ENCODE data around the gene TMC7. TPM values are rescaled to one million over a fixed set of nuclear protein-coding genes. Genes with fewer than 3 reads are reported as not detected.
"Not testable (repeated sequence)": the region's sequence is repeated elsewhere in the genome, so short reads cannot be mapped to it uniquely, and the experiment has no call there.

TMC7 gene
- 6.2 and 6.9 TPM in 2 replicates for total RNA-seq (2014; rRNA removed; shearing (Covaris generic); ENCODE audit: low replicate concordance)

DNA sequence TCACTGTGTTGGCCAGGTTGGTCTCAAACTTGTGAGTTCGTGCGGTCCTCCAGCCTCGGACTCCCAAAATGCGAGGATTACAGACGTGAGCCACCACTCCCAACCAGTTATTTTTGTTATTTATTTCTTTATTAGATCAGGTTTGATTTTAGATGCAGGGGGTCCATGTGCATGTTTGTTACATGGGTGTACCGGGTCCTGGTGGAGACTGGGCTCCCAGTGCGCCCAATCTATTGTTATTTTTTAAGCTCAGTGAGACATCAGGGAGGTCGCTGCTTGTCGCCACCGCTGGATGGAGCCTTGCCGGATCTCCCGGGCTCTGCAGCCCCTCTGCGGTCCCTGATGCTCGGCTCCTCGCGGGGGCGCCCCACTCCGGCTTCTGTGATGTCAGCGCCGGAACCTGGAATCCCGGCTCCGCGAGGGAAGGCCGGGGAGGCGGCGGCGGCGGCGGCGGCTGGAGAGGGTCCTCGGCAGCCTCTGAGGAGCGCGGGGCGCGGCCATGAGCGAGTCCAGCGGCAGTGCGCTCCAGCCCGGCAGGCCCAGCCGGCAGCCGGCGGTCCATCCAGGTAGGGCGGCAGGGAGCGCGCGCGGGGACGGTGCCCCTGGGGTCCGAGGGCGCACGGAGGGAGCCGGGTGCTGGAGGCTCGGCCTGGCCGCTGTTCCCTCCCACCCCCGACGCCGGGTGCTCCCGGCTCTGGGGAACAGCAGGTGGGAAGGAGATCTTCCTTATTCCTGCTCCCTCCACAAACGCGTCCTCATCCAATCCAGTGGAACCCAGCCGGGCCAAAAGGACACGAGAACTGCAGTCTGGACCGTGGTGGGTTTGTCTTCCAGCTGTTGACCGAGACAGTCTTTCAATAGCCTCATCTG lies at the start of gene TMC7:
TMC7 (plus strand) TSS at position 370 of the 870 bp plus-strand sequence; CDS start at position 500, 130 bp downstream.
- peak; percentile 95 for DNase-seq
- Histone ChIP-seq H3K9me3 (no peaks in the 10 kb centered on the region), H3K4me3 (peak within 1 kb of the TSS; percentile 60), H3K36me3 (peaks cover 10% of the 10 kb centered on the region; the same call in 1 of the 2 replicates), H3K27me3 (no peaks in the 10 kb centered on the region)

DNA sequence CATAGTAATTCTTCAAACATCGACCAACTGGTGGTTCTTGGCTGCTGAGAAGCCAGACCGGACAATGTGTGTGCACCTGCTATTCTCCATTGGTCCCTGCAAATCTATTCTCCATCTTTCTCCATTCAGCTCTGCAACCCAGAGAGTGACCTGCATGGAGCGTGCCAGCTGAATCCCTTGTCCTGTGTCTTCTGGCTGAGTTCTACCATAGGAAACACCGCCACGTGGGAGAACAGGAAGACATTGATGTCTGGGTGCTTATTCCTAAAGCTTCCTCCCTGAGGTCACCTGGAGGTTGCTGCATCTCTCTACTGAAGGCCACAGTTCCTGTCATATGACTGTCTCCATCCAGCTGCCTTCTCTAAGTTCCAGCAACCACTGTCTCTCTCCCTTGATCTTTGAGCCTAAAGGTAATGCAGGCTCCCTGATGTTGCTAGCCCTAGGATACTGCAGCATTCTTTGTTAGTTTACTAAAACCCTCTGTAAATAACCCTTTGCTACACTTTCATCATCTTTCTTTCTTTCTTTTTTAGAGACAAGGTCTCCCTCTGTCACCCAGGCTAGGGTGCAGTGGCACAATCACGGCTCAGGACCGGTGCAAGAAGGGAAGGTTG lies 46.9 kb upstream of the TMC7 start:
- Histone ChIP-seq H3K27me3 (no peaks in the 10 kb centered on the region), H3K9me3 (no peaks in the 10 kb centered on the region), H3K4me3 (no peak overlapping the region), H3K36me3 (no peaks in the 10 kb centered on the region)
- no peak for DNase-seq

DNA sequence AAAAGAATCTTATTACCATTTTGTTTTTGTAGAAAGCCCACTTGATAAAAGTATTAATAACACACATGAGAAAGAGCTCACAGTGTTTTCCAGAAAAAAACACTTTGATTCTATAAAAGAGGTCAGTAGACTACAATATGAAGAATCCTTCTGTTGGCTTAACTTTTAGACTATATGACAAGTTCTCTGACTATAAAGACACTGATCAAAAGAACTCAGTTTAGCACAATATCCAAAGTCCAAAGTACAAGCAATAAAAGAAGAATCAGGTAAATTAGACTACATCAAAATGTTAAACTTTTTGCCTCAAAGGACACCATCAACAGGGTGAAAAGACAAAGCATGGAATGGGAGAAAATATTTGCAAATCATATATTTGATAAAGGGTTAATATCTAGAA lies 46.3 kb upstream of the TMC7 start:
- Histone ChIP-seq H3K27me3 (no peaks in the 10 kb centered on the region), H3K4me3 (no peak overlapping the region), H3K9me3 (no peaks in the 10 kb centered on the region), H3K36me3 (no peaks in the 10 kb centered on the region)
- DNase-seq: no peak

DNA sequence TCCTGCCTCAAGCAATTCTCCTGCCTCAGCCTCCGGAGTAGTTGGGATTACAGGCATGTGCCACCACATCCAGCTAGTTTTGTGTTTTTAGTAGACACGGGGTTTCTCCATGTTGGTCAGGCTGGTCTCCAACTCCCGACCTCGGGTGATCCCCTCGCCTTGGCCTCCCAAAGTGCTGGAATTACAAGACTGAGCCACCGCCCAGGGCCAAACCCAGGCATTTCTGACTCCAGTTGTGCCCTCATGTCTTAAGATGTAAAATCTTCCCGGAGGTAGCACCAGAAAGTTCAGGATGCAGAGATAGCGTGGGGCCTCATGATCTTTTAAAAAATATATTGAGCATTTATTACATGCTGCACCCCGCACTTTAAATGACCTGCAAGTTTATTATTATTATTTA lies 44.7 kb upstream of the TMC7 start:
- no peaks in the 10 kb centered on the region for H3K9me3 ChIP-seq
- no peak overlapping the region for H3K4me3 ChIP-seq
- H3K36me3 ChIP-seq: no peaks in the 10 kb centered on the region
- no peak for DNase-seq
- H3K27me3 ChIP-seq: no peaks in the 10 kb centered on the region

DNA sequence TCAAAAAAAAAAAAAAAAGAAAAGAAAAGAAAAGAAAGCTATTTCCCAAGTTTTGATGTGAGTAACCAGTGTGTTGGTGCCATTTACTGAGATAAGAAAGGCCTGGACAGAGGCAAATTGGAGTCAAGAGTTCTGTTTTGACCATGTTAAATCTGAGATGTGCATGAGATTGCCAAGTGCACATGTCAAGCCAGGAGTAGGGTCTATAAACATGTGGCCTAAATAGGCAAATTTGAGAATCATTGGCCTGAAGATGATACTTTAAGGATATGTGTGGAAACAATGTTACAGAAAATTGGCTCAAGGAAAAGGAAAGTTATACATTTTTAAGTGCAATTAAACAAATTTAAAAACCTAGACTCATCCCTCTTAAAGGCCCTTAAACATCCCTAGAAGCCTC lies 42.3 kb upstream of the TMC7 start:
- DNase-seq: no peak
- Histone ChIP-seq H3K9me3 (no peaks in the 10 kb centered on the region), H3K4me3 (no peak overlapping the region), H3K36me3 (no peaks in the 10 kb centered on the region), H3K27me3 (no peaks in the 10 kb centered on the region)

DNA sequence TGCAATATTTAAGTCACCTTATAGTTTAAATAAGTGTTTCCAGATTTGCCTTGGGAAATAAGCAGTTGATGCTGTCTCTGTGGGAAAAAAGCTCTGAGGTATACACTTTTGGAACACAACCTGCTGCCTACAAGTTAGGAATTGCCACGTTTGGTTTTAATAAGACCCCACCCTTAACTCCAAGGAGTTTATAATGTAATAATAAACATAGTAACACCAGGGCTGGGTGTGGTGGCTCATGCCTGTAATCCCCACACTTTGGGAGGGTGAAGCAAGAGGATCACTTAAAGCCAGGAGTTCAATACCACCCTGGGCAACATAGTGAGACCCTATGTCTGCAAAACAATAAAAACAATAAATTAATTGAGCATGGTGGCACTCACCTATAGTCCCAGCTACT lies 41.7 kb upstream of the TMC7 start:
- H3K27me3 ChIP-seq: no peaks in the 10 kb centered on the region

DNA sequence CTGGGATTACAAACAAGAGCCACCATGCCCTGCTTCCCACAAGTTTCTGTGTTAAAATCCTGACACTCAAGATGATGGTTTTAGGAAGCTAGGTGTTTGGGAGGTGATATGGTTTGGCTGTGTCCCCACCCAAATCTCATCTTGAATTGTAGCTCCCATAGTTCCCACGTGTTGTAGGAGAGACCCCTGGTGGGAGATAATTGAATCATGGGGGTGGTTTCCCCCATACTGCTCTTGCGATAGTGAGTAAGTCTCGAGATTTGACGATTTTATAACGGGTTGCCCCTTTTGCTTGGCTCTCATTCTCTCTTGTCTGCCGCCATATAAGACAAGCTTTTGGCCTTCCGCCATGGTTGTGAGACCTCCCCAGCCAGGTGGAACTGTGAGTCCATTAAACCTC lies 40.3 kb upstream of the TMC7 start:
- H3K9me3 ChIP-seq: no peaks in the 10 kb centered on the region
- H3K4me3 ChIP-seq: no peak overlapping the region
- no peak for DNase-seq

More for the DNA sequence above, 41.7 kb upstream of the TMC7 start:
- Histone ChIP-seq H3K9me3 (no peaks in the 10 kb centered on the region), H3K36me3 (no peaks in the 10 kb centered on the region), H3K4me3 (no peak overlapping the region)
- DNase-seq: no peak

DNA sequence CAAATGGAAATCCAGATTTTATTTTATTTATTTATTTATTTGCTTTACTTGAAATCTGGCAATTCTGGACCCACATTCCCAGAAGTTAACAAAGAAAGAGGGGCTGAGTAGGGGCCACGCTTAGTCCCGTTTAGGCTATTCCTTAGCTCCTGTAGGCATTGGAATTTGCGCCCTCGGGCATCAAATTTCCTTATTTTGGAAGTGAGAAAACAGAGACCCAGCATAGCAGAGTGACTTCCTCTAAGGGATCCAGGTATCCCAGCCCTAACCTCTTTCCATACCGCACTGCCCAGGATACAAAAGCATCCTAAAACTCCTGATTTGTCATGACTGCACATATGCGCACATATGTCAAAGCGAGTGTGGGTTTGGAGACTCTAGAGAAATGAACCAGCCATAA lies 38.5 kb upstream of the TMC7 start:
- Histone ChIP-seq H3K36me3 (no peaks in the 10 kb centered on the region), H3K4me3 (no peak overlapping the region), H3K9me3 (no peaks in the 10 kb centered on the region), H3K27me3 (no peaks in the 10 kb centered on the region)
- DNase-seq: no peak

More for the DNA sequence above, 40.3 kb upstream of the TMC7 start:
- Histone ChIP-seq H3K27me3 (no peaks in the 10 kb centered on the region), H3K36me3 (no peaks in the 10 kb centered on the region)

DNA sequence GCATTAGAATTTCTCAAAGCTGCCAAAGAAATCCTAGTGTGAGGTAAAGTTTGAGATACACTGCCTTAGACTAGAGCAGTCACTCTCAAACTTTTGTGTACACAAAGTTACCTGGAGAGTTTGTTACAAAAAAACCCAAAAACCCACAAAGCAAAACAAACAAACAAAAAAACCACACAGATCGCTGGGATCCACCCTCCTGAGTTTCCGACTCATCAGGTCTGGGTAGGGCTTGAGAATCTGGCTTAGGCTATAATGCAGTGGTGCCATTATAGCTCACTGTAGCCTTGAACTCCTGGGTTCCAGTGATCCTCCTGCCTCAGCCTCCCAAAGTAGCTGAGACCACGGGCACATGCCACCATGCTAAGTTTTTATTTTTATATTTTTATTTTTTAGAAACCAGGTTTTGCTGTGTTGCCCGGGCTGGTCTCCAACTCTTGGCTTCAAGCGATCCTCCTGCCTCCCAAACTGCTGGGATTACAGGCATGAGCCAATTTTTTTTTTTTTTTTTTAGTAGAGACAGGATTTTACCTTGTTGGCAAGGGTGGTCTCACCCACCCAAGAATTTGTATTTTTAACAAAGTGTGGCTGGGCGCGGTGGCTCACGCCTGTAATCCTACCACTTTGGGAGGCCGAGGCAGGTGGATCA lies 35.2 kb upstream of the TMC7 start:
- no peak overlapping the region for H3K4me3 ChIP-seq
- DNase-seq: peak; percentile 5
- no peaks in the 10 kb centered on the region for H3K27me3 ChIP-seq
- no peaks in the 10 kb centered on the region for H3K9me3 ChIP-seq
- no peaks in the 10 kb centered on the region for H3K36me3 ChIP-seq

DNA sequence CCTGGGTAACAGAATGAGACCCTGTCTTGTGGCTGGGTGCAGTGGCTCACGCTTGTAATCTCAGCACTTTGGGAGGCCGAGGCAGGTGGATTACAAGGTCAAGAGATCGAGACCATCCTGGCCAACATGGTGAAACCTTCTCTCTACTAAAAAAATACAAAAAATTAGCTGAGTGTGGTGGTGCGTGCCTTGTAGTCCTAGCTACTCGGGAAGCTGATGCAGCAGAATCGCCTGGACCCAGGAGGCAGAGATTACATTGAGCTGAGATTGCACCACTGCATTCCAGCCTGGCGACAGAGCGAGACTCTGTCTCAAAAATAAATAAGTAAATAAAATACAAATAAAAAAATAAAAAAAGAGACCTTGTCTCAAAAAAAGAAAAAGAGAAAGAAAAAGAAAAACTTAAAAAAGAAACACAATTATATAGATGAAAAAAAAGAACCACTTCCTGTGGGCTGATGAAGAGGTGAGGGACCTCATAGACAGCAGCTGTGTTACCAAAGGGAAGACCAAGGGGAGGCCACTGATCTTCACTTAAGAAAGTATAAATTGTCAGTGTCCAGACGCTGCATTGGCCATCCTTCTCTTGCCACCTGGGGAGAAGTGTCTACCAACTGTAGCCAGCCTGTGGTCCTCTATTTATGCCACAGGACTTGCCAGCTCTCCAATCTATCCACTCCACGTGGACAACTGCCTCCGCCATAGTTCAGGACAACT lies 33.1 kb upstream of the TMC7 start:
- H3K36me3 ChIP-seq: no peaks in the 10 kb centered on the region
- H3K27me3 ChIP-seq: no peaks in the 10 kb centered on the region
- H3K4me3 ChIP-seq: no peak overlapping the region
- no peaks in the 10 kb centered on the region for H3K9me3 ChIP-seq
- DNase-seq: no peak

DNA sequence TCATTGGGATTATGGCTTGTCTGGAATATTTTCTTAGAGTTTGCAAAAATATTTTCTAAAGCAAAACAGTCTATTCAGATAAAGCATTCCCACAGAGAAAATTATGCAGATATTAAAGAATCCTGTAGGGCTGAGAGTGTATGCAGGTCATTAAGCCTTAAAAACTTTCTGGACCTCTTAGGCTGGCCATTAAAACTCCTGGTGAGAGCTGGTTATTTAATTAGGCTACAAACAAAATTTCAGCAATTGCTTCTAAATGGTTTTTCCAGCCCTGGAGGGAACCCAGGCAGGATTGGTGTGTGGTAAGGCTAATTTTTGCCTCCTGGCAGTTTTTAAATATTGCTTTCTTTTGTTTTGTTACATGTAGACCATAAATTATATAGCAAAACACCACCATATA lies 30.2 kb upstream of the TMC7 start:
- Histone ChIP-seq H3K27me3 (no peaks in the 10 kb centered on the region; the same call in 1 of the 2 replicates), H3K4me3 (no peak overlapping the region), H3K9me3 (no peaks in the 10 kb centered on the region), H3K36me3 (no peaks in the 10 kb centered on the region)
- no peak for DNase-seq

DNA sequence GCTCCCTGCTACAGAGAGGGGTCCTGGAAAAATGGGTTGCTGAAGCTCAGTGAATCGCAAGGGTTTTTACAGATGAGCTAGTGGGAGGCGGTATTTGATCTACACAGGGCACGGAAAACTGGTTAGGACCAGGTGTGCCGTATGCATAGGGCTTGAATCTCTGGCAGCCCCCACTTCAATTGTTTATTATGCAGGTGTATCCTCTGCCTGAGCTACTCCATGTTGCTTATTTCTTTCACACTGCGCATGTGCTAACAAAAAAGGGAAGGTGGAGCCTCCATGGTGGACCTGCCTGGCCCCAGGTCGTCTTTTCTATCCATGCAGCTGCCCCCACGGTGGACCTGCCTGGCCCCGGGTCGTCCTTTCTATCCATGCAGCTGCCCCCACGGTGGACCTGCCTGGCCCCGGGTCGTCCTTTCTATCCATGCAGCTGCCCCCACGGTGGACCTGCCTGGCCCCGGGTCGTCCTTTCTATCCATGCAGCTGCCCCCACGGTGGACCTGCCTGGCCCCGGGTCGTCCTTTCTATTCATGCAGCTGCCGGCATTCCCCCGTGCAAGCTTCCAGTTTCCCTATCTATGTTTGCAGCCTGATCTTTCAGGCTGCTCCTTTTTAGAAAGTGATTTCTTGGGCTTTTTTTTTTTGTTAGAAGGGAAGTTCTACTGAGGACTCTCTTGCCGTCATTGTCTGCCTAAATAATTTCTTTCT lies 27.7 kb upstream of the TMC7 start:
- DNase-seq, H3K27me3 ChIP-seq, H3K9me3 ChIP-seq, H3K36me3 ChIP-seq, H3K4me3 ChIP-seq: not testable (repeated sequence)

DNA sequence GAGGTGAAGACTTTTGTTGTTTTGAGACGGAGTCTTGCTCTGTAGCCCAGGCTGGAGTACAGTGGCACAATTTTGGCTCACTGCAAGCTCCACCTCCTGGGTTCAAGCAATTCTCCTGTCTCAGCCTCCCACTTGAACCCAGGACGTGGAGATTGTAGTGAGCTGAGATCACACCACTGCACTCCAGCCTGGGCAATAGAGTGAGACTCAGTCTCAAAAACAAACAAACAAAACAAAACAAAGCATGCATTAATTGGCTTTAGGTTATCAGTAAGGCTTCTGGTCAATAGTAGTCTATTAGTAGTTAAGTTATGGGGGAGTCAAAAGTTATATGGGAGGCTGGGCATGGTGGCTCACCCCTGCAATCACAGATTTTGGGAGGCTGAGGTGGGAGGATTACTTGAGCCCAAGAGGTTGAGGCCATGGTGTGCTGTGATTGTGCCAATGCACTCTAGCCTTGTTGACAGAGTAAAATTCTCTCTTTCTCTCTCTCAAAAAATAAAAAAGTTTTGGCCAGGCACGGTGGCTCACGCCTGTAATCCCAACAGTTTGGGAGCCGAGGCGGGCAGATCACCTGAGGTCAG lies 27.0 kb upstream of the TMC7 start:
- not testable (repeated sequence) for DNase-seq, H3K27me3 ChIP-seq, H3K4me3 ChIP-seq, H3K9me3 ChIP-seq, H3K36me3 ChIP-seq

DNA sequence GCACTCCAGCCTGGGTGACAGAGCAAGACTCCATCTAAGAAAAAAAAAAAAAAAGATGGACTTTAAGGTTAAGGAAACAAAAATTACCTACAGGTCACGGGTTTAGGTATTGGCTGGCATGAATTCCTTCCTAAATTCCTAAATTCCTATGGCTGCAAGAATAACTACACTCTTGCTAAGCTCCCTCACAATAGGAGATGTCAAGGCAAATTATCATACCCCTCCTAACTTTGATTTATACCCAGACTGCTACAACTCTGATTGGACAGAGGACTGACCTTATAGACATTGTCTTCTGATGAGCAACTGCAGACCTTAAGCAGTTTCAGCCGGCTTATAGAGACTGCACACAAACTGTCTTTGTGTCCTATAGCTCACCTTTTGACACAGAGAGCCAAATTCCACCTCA lies 25.1 kb upstream of the TMC7 start:
- DNase-seq: no peak
- Histone ChIP-seq H3K27me3 (no peaks in the 10 kb centered on the region; the same call in 1 of the 2 replicates), H3K9me3 (no peaks in the 10 kb centered on the region), H3K4me3 (no peak overlapping the region), H3K36me3 (no peaks in the 10 kb centered on the region)

DNA sequence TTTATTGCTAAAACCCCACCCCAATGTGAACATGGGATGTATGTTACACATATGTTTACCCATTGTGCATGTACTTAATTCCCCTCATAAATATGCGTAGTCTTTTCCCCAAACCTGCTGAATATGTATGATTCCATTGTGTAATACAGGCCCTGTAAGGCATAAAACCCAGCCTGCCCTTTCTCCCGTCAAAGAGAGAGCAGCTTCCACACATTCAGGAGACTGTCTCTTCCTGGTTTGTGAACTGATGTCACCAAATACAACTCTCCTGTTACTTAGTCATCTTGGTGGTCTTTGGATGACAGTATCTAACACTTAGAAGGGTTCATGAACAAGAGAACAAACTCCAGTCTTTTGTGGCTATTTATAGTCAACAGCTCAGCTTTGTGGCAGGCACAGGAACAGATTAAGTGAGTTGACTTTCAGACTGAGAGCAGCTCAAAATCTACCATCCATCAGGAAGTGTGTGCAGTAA lies 24.7 kb upstream of the TMC7 start:
- no peaks in the 10 kb centered on the region for H3K9me3 ChIP-seq
- H3K27me3 ChIP-seq: no peaks in the 10 kb centered on the region; the same call in 1 of the 2 replicates
- no peak overlapping the region for H3K4me3 ChIP-seq
- no peaks in the 10 kb centered on the region for H3K36me3 ChIP-seq
- no peak for DNase-seq

DNA sequence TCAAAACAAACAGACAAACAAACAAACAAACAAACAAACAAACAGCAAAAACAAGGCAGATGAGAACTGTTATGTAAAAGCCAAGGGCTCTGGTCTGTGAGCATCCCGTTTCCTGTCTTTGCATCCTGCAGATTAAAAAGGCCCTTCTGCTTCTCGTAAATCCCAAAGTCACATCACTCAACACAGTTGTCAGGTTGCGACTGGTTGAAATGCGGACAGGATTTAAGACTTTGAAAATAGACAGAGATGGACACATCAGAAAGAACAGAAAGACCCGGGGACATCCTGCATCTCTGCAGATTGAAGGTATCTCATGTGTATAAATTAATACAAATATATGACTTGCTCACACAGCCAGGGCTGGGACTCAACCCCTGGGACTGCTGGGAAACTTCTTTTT lies 18.2 kb upstream of the TMC7 start:
- H3K9me3 ChIP-seq: no peaks in the 10 kb centered on the region
- no peak overlapping the region for H3K4me3 ChIP-seq
- no peak for DNase-seq
- H3K36me3 ChIP-seq: no peaks in the 10 kb centered on the region
- no peaks in the 10 kb centered on the region for H3K27me3 ChIP-seq
